GM19372 (cell line): ENCODE data around the gene NID1.
"Not testable (repeated sequence)": the region's sequence is repeated elsewhere in the genome, so short reads cannot be mapped to it uniquely, and the experiment has no call there.

Source experiments
- ATAC-seq: cut with Tn5 transposase; IDR thresholded peaks from one replicate; pipeline ENCODE4 v1.9.1; 2021; ENCODE audit warnings: mild to moderate bottlenecking, low read depth, moderate library complexity; ENCODE audit not compliant: unreplicated experiment

NID1 gene

GRCh38 chr1:236064674-236065508 is at the start of gene NID1:
Gene NID1 (minus strand): TSS chr1:236065090. CDS start chr1:236065079, 11 bp downstream.
- no peak for ATAC-seq

- no peak for ATAC-seq
Measured at GRCh38 chr1:236114076-236114747, 49.3 kb upstream of the NID1 start.

GRCh38 chr1:236113324-236114032 is 48.6 kb upstream of the NID1 start:
- ATAC-seq = no peak

- no peak for ATAC-seq
Measured at GRCh38 chr1:236112332-236112627, 47.4 kb upstream of the NID1 start.

- ATAC-seq = no peak
Measured at GRCh38 chr1:236111527-236112331, 46.8 kb upstream of the NID1 start.

- ATAC-seq = no peak
Measured at GRCh38 chr1:236110137-236110536, 45.2 kb upstream of the NID1 start.

- no peak for ATAC-seq
Measured at GRCh38 chr1:236108027-236108648, 43.2 kb upstream of the NID1 start.

- no peak for ATAC-seq
Measured at GRCh38 chr1:236107121-236107907, 42.4 kb upstream of the NID1 start.

- no peak for ATAC-seq
Measured at GRCh38 chr1:236103646-236104218, 38.8 kb upstream of the NID1 start.

GRCh38 chr1:236103059-236103458 is 38.2 kb upstream of the NID1 start:
- ATAC-seq = no peak

GRCh38 chr1:236102611-236103010 is 37.7 kb upstream of the NID1 start:
- ATAC-seq = no peak

GRCh38 chr1:236101233-236102200 is 36.6 kb upstream of the NID1 start:
- ATAC-seq = no peak

GRCh38 chr1:236100799-236101198 is 35.9 kb upstream of the NID1 start:
- ATAC-seq = no peak

- ATAC-seq = no peak
Measured at GRCh38 chr1:236099355-236099974, 34.6 kb upstream of the NID1 start.

GRCh38 chr1:236098267-236098666 is 33.4 kb upstream of the NID1 start:
- no peak for ATAC-seq

GRCh38 chr1:236096660-236097482 is 32.0 kb upstream of the NID1 start:
- not testable (repeated sequence) for ATAC-seq
